HepG2 (cell line): ENCODE measurements around the gene PDE9A. TPM values are rescaled to one million over a fixed set of nuclear protein-coding genes. Genes with fewer than 3 reads are reported as not detected.

Experiments
- ARNT2 ChIP-seq: sonication (generic); formaldehyde crosslinking; IDR thresholded peaks from 2 replicates; pipeline ENCODE4 v1.8.0; 2022; ENCODE audit warnings: mild to moderate bottlenecking, low read depth, missing genetic modification reagents, moderate library complexity
- ATM ChIP-seq: fragments of 450-650 bp; IDR thresholded peaks from 2 replicates; pipeline ENCODE4 v1.7.1; 2017; ENCODE audit warnings: mild to moderate bottlenecking, borderline replicate concordance
- CEBPG ChIP-seq: IDR thresholded peaks from 2 replicates; pipeline ENCODE4 v1.6.1; 2016
- EHMT2 ChIP-seq: fragments of 200-600 bp; sonication (generic); IDR thresholded peaks from 2 replicates; pipeline ENCODE4 v1.7.0; 2017; ENCODE audit warnings: antibody characterized with exemption, low read depth, low read length, borderline replicate concordance
- EP300 ChIP-seq, 3 experiments: sonication (generic) in 1 of 3; formaldehyde crosslinking in 1 of 3; IDR thresholded peaks; 2 replicates each; pipeline versions ENCODE4 v1.5.1 to v1.6.1; 2011 to 2020; ENCODE audit warnings: low read depth in 2 of 3, low read length in 2 of 3, borderline replicate concordance in 1 of 3, improper control_type of control experiment in 1 of 3, mild to moderate bottlenecking in 1 of 3, missing genetic modification reagents in 1 of 3, moderate library complexity in 1 of 3
- ISL2 ChIP-seq: sonication (generic); formaldehyde crosslinking; IDR thresholded peaks from 2 replicates; pipeline ENCODE4 v1.5.0; 2020; ENCODE audit warnings: missing genetic modification reagents
- MEIS2 ChIP-seq: sonication (generic); formaldehyde crosslinking; IDR thresholded peaks from 2 replicates; pipeline ENCODE4 v1.9.0; 2021; ENCODE audit warnings: mild to moderate bottlenecking, missing genetic modification reagents
- NFKBIZ ChIP-seq: IDR thresholded peaks from 2 replicates; pipeline ENCODE4 v1.6.1; 2018; ENCODE audit warnings: missing genetic modification reagents, missing compliant biosample characterization
- PLRG1 ChIP-seq: fragments of 450-650 bp; conservative IDR thresholded peaks from 2 replicates; pipeline ENCODE4 v1.6.1; 2016
- RXRB ChIP-seq: IDR thresholded peaks from 2 replicates; pipeline ENCODE4 v1.6.1; 2016; ENCODE audit warnings: borderline replicate concordance, missing genetic modification reagents, missing compliant biosample characterization
- SNAPC2 ChIP-seq: sonication (generic); formaldehyde crosslinking; IDR thresholded peaks from 2 replicates; pipeline ENCODE4 v1.8.1; 2022; ENCODE audit warnings: mild to moderate bottlenecking, missing genetic modification reagents
- SNAPC5 ChIP-seq: sonication (generic); formaldehyde crosslinking; IDR thresholded peaks from 2 replicates; pipeline ENCODE4 v1.8.1; 2023; ENCODE audit warnings: mild to moderate bottlenecking, missing genetic modification reagents, borderline replicate concordance
- ZNF367 ChIP-seq: sonication (generic); formaldehyde crosslinking; IDR thresholded peaks from 2 replicates; pipeline ENCODE4 v1.4.0; 2020; ENCODE audit warnings: missing genetic modification reagents, borderline replicate concordance
- ZNF484 ChIP-seq: sonication (generic); formaldehyde crosslinking; IDR thresholded peaks from 2 replicates; pipeline ENCODE4 v1.5.1; 2020; ENCODE audit warnings: mild to moderate bottlenecking, low read depth, missing genetic modification reagents, borderline replicate concordance
- ZNF646 ChIP-seq: sonication (generic); formaldehyde crosslinking; IDR thresholded peaks from 2 replicates; pipeline ENCODE4 v1.9.0; 2021; ENCODE audit warnings: mild to moderate bottlenecking, missing genetic modification reagents
- ZNF672 ChIP-seq: sonication (generic); formaldehyde crosslinking; IDR thresholded peaks from 2 replicates; pipeline ENCODE4 v1.8.1; 2022; ENCODE audit warnings: missing genetic modification reagents
- ZNF720 ChIP-seq: sonication (generic); formaldehyde crosslinking; IDR thresholded peaks from 2 replicates; pipeline ENCODE4 v1.4.0; 2020; ENCODE audit warnings: missing genetic modification reagents
- ZNF768 ChIP-seq: sonication (generic); formaldehyde crosslinking; IDR thresholded peaks from 2 replicates; pipeline ENCODE4 v1.4.0; 2020; ENCODE audit warnings: missing genetic modification reagents
- polyA plus RNA-seq, 8 experiments: library from polyadenylated mRNA; depleted of rRNA in 3 of 8; stranded (reverse) in 7 of 8; unstranded in 1 of 8; fragments of >200 nt; fragmentation: Illumina TruSeq in 4 of 8; extraction: Trizol in 4 of 8; gene quantifications; 2 replicates each; pipeline versions ENCODE4 v1.2.1 to v1.2.3, GENCODE V29; 2011 to 2016; ENCODE audit warnings: low read depth in 4 of 8, missing spikeins in 1 of 8, mixed read lengths in 1 of 8; ENCODE audit not compliant: insufficient read depth in 1 of 8
- total RNA-seq, 5 experiments: library from RNA; depleted of rRNA; stranded (reverse); fragments of >200 nt; fragmentation: Illumina TruSeq; extraction: Trizol; gene quantifications; 2 replicates each; pipeline ENCODE4 v1.2.3, GENCODE V29; 2016; ENCODE audit warnings: low read depth in 1 of 5
- TF ChIP-seq, protein P1 (sequence below): sonication (generic); formaldehyde crosslinking; IDR thresholded peaks from 2 replicates; pipeline ENCODE4 v1.8.1; 2023; ENCODE audit warnings: mild to moderate bottlenecking, missing genetic modification reagents
- TF ChIP-seq, protein P2 (sequence below): sonication (generic); formaldehyde crosslinking; IDR thresholded peaks from 2 replicates; pipeline ENCODE4 v1.4.0; 2020; ENCODE audit warnings: missing genetic modification reagents

The PDE9A gene
- total and polyA plus RNA-seq, 2 of the 13 experiments (the other 11 are each of a cell fraction or from before 2014, with no cell fraction given) = 4.6 to 19.7 TPM

DNA sequence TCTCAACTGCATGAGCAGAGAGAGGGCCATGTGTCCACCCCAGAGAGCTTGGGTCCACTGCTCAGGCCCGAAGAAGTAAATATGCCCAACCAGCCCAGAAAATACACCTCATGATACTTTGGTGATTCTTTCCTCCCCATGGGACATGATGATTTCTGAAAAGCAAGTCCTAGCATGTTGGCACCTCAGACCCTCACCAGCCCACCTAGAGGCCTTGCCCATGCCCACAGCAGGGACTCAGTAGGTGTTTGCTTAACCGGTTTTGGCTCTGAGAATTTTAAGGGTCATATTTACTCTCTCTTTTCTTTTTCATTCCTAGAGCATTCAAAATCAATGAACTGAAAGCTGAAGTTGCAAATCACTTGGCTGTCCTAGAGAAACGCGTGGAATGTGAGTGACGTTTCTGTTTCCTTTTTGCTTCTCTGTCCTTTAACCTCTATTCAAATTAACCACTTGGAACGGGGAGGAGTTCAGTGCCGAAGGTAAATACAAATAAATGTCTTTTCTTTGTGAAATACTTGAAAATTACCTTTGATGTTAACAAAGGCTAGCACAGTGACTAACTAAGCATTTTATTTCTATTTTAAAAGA, 79.7 kb downstream of the PDE9A start (continued):
- TF ChIP-seq CEBPG (CRISPR knock-in tag) (no peak; the same call in 1 of the 2 replicates), ZNF720 (no peak), MEIS2 (CRISPR knock-in tag) (no peak), SNAPC5 (no peak), ZNF646 (CRISPR knock-in tag) (no peak), ZNF484 (CRISPR knock-in tag) (no peak), EHMT2 (no peak), ZNF768 (CRISPR knock-in tag) (no peak), ZNF367 (CRISPR knock-in tag) (no peak), PLRG1 (no peak), SNAPC2 (CRISPR knock-in tag) (no peak), ISL2 (CRISPR knock-in tag) (0 out of 2 replicates have a peak, but pooled peaks have one; percentile 32), EP300 (IDR thresholded peaks at IDR 0.05; ENCODE audit: low read depth in 2 of 2, low read length in 2 of 2) (peak in 1 of 2 experiments; percentile 48; a peak in 2 of 4 replicates), EP300 (CRISPR knock-in tag; IDR thresholded peaks at IDR 0.05; ENCODE audit: borderline replicate concordance) (no peak), NFKBIZ (CRISPR knock-in tag) (no peak), ZNF672 (CRISPR knock-in tag) (no peak), ARNT2 (CRISPR knock-in tag) (no peak), ATM (no peak), RXRB (peak; percentile 44; the same call in 1 of the 2 replicates)
- TF ChIP-seq, protein P1, sequence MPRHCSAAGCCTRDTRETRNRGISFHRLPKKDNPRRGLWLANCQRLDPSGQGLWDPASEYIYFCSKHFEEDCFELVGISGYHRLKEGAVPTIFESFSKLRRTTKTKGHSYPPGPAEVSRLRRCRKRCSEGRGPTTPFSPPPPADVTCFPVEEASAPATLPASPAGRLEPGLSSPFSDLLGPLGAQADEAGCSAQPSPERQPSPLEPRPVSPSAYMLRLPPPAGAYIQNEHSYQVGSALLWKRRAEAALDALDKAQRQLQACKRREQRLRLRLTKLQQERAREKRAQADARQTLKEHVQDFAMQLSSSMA = no peak
- TF ChIP-seq, protein P2, sequence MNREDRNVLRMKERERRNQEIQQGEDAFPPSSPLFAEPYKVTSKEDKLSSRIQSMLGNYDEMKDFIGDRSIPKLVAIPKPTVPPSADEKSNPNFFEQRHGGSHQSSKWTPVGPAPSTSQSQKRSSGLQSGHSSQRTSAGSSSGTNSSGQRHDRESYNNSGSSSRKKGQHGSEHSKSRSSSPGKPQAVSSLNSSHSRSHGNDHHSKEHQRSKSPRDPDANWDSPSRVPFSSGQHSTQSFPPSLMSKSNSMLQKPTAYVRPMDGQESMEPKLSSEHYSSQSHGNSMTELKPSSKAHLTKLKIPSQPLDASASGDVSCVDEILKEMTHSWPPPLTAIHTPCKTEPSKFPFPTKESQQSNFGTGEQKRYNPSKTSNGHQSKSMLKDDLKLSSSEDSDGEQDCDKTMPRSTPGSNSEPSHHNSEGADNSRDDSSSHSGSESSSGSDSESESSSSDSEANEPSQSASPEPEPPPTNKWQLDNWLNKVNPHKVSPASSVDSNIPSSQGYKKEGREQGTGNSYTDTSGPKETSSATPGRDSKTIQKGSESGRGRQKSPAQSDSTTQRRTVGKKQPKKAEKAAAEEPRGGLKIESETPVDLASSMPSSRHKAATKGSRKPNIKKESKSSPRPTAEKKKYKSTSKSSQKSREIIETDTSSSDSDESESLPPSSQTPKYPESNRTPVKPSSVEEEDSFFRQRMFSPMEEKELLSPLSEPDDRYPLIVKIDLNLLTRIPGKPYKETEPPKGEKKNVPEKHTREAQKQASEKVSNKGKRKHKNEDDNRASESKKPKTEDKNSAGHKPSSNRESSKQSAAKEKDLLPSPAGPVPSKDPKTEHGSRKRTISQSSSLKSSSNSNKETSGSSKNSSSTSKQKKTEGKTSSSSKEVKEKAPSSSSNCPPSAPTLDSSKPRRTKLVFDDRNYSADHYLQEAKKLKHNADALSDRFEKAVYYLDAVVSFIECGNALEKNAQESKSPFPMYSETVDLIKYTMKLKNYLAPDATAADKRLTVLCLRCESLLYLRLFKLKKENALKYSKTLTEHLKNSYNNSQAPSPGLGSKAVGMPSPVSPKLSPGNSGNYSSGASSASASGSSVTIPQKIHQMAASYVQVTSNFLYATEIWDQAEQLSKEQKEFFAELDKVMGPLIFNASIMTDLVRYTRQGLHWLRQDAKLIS = no peak
